K562 (cell line): ENCODE results near the gene GALNT5. TPM values are rescaled to one million over a fixed set of nuclear protein-coding genes. Genes with fewer than 3 reads are reported as not detected.

ENCODE experiments used
- ARID4B ChIP-seq: sonication (generic); formaldehyde crosslinking; IDR thresholded peaks from 2 replicates; pipeline ENCODE4 v1.8.0; 2022; ENCODE audit warnings: mild to moderate bottlenecking, missing genetic modification reagents
- CBFA2T3 ChIP-seq: fragments of 450-650 bp; IDR thresholded peaks from 2 replicates; pipeline ENCODE4 v1.6.1; 2017
- CREB1 ChIP-seq, 2 experiments: sonication (generic) in 1 of 2; formaldehyde crosslinking in 1 of 2; IDR thresholded peaks; 2 replicates each; pipeline versions ENCODE4 v1.6.1 to v1.8.0; 2012 to 2022; ENCODE audit warnings: inconsistent platforms in 1 of 2, mild to moderate bottlenecking in 1 of 2, missing genetic modification reagents in 1 of 2, moderate library complexity in 1 of 2
- JUND ChIP-seq, 2 experiments: IDR thresholded peaks; 2 replicates in 1 of 2; 3 replicates in 1 of 2; pipeline ENCODE4 v1.6.1; 2011; ENCODE audit warnings: borderline replicate concordance in 2 of 2, low read depth in 2 of 2, low read length in 2 of 2, improper control_type of control experiment in 1 of 2, missing biosample characterization in 1 of 2, missing genetic modification characterization in 1 of 2, missing genetic modification reagents in 1 of 2
- MXI1 ChIP-seq: IDR thresholded peaks from 2 replicates; pipeline ENCODE4 v1.6.1; 2011; ENCODE audit warnings: low read depth, mild to moderate bottlenecking, improper control_type of control experiment, low read length
- NFRKB ChIP-seq: fragments of 450-650 bp; IDR thresholded peaks from 2 replicates; pipeline ENCODE4 v1.6.1; 2016; ENCODE audit warnings: low read depth
- NONO ChIP-seq, 2 experiments: fragments of 200-400 bp in 1 of 2; fragments of 450-650 bp in 1 of 2; formaldehyde crosslinking in 1 of 2; IDR thresholded peaks; 2 replicates each; pipeline ENCODE4 v1.6.1; 2017; ENCODE audit warnings: low read depth in 2 of 2, mild to moderate bottlenecking in 2 of 2, moderate library complexity in 2 of 2, low read length in 1 of 2
- RFX1 ChIP-seq: fragments of 450-650 bp; IDR thresholded peaks from 2 replicates; pipeline ENCODE4 v1.6.1; 2016; ENCODE audit warnings: mild to moderate bottlenecking, moderate library complexity
- RREB1 ChIP-seq: fragments of 250-450 bp; sonication (Bioruptor Pico); IDR thresholded peaks from 2 replicates; pipeline ENCODE4 v1.4.0; 2020
- TCF3 ChIP-seq: sonication (generic); formaldehyde crosslinking; IDR thresholded peaks from 2 replicates; pipeline ENCODE4 v1.4.0; 2020; ENCODE audit warnings: mild to moderate bottlenecking, missing genetic modification reagents
- TCFL5 ChIP-seq: fragments of 250-450 bp; sonication (Bioruptor Pico); conservative IDR thresholded peaks from 2 replicates; pipeline ENCODE4 v1.6.1; 2021; ENCODE audit warnings: mild to moderate bottlenecking, moderate library complexity, matching md5 sums
- UBTF ChIP-seq, 2 experiments: IDR thresholded peaks; 2 replicates each; pipeline ENCODE4 v1.6.1; 2012; ENCODE audit warnings: improper control_type of control experiment in 2 of 2, low read depth in 2 of 2, low read length in 2 of 2, borderline replicate concordance in 1 of 2
- ZBTB1 ChIP-seq: sonication (generic); formaldehyde crosslinking; IDR thresholded peaks from 2 replicates; pipeline ENCODE4 v1.8.1; 2023; ENCODE audit warnings: missing genetic modification reagents, low read depth, mild to moderate bottlenecking, borderline replicate concordance
- ZNF764 ChIP-seq: fragments of 250-450 bp; sonication (Bioruptor Pico); IDR thresholded peaks from 2 replicates; pipeline ENCODE4 v1.4.0; 2020; ENCODE audit warnings: low read depth, mild to moderate bottlenecking, moderate library complexity
- polyA plus RNA-seq, 8 experiments: library from polyadenylated mRNA; depleted of rRNA in 4 of 8; stranded (reverse) in 5 of 8; unstranded in 3 of 8; fragments of >200 nt; fragmentation: Nextera tagmentation in 2 of 8; fragmentation: Illumina TruSeq in 1 of 8; extraction: Ambion mirVana in 2 of 8; extraction: Trizol in 1 of 8; gene quantifications; 2 replicates each; pipeline versions ENCODE4 v1.2.1 to v1.2.3, GENCODE V29; 2011 to 2014; ENCODE audit warnings: inconsistent platforms in 1 of 8, missing spikeins in 1 of 8
- total RNA-seq, 7 experiments: library from RNA; depleted of rRNA in 6 of 7; stranded (reverse); fragments of >200 nt in 6 of 7; fragmentation: Illumina TruSeq in 2 of 7; extraction: Trizol in 2 of 7; gene quantifications; 2 replicates each; pipeline versions ENCODE4 v1.2.1 to v1.2.3, GENCODE V29; 2011 to 2021; ENCODE audit warnings: low replicate concordance in 1 of 7

GALNT5 gene
- total and polyA plus RNA-seq, 9 of the 15 experiments (the other 6 are each of a cell fraction or from before 2014, with no cell fraction given) = 21.6 to 73.0 (median 54.7) TPM

- no peak for TF ChIP-seq UBTF (IDR thresholded peaks at IDR 0.05; ENCODE audit: borderline replicate concordance in 1 of 2, low read depth in 2 of 2, low read length in 2 of 2)
- TF ChIP-seq CREB1 (IDR thresholded peaks at IDR 0.05) = peak; percentile 83
- TF ChIP-seq CREB1 (CRISPR knock-in tag; IDR thresholded peaks at IDR 0.05) = no peak; the same call in 1 of the 2 replicates
- TF ChIP-seq ZNF764 (CRISPR knock-in tag) = no peak
- TF ChIP-seq JUND (IDR thresholded peaks at IDR 0.05; ENCODE audit: borderline replicate concordance, low read depth, low read length) = peak; percentile 93
- TF ChIP-seq JUND (tag; IDR thresholded peaks at IDR 0.05; ENCODE audit: borderline replicate concordance, low read depth, low read length) = peak; percentile 93; the same call in 2 of the 3 replicates
- peak; percentile 99 for TF ChIP-seq CBFA2T3
- TF ChIP-seq ARID4B = no peak
- TF ChIP-seq RFX1 = no peak
- 0 out of 2 replicates have a peak, but pooled peaks have one; percentile 46 for TF ChIP-seq RREB1 (CRISPR knock-in tag)
- TF ChIP-seq MXI1 = peak; percentile 77; the same call in 1 of the 2 replicates
- peak in 1 of 2 experiments; percentile 93; a peak in 1 of 4 replicates for TF ChIP-seq NONO (IDR thresholded peaks at IDR 0.05; ENCODE audit: low read depth in 2 of 2, low read length in 1 of 2)
- TF ChIP-seq TCFL5 (CRISPR knock-in tag) = peak; percentile 66
- peak; percentile 99 for TF ChIP-seq TCF3 (CRISPR knock-in tag)
- no peak for TF ChIP-seq ZBTB1 (CRISPR knock-in tag)
- TF ChIP-seq NFRKB = 0 out of 2 replicates have a peak, but pooled peaks have one; percentile 41
Observed at GRCh38 chr2:157324331-157324843, 66.9 kb downstream of the GALNT5 start (continued).
